CD4-positive, alpha-beta T cell (primary cell): ENCODE results near the gene GNAO1. TPM values are rescaled to one million over a fixed set of nuclear protein-coding genes. Genes with fewer than 3 reads are reported as not detected.

ENCODE experiments used
- ATAC-seq: fragments of 200-7000 bp; cut with Tn5 transposase; one replicate; pipeline ENCODE4 v1.10.0; 2022; ENCODE audit warnings: mild to moderate bottlenecking; ENCODE audit not compliant: poor library complexity
- CTCF ChIA-PET: fragments of 350-600 bp; sonication (Branson Sonifier 250); formaldehyde crosslinking; loops from one replicate; lab custom pipeline; 2021; ENCODE audit warnings: antibody characterized with exemption, inconsistent platforms; lab: Charles Lee
- POLR2A ChIA-PET: fragments of 350-600 bp; sonication (Branson Sonifier 250); formaldehyde crosslinking; loops from one replicate; lab custom pipeline; 2021; ENCODE audit warnings: antibody characterized with exemption, inconsistent platforms; lab: Charles Lee
- DNase-seq, 14 experiments: peaks; one replicate each; pipeline ENCODE4 v3.0.0-alpha.2; 2013 to 2020; ENCODE audit warnings: mixed read lengths in 2 of 14
- H3K27ac ChIP-seq, 2 donors: one replicate each; pipeline versions ENCODE4 v1.5.1 to v1.7.0; 2013; ENCODE audit warnings: low read length in 2 of 2, low read depth in 1 of 2, mild to moderate bottlenecking in 1 of 2
- H3K27me3 ChIP-seq, 2 experiments: 1 replicate in 1 of 2; 2 replicates in 1 of 2; pipeline versions ENCODE4 v1.6.1 to v1.7.0; 2013; ENCODE audit warnings: low read length in 2 of 2, control low read depth in 1 of 2, mild to moderate bottlenecking in 1 of 2, moderate library complexity in 1 of 2; ENCODE audit not compliant: insufficient read depth in 2 of 2, control insufficient read depth in 1 of 2
- H3K36me3 ChIP-seq: one replicate; pipeline ENCODE4 v1.6.1; 2013; ENCODE audit warnings: low read length, control low read depth; ENCODE audit not compliant: insufficient read depth
- H3K4me1 ChIP-seq: one replicate; pipeline ENCODE4 v1.6.1; 2013; ENCODE audit warnings: low read length, control low read depth; ENCODE audit not compliant: insufficient read depth
- H3K4me3 ChIP-seq: one replicate; pipeline ENCODE4 v1.5.1; 2013; ENCODE audit warnings: mild to moderate bottlenecking, low read length, moderate library complexity
- H3K9me3 ChIP-seq, 2 experiments: 1 replicate in 1 of 2; 2 replicates in 1 of 2; pipeline versions ENCODE4 v1.6.1 to v1.7.0; 2013; ENCODE audit warnings: low read length in 2 of 2, mild to moderate bottlenecking in 2 of 2, control low read depth in 1 of 2, moderate library complexity in 1 of 2; ENCODE audit not compliant: control insufficient read depth in 1 of 2, insufficient read depth in 1 of 2
- H3K27ac Mint-ChIP-seq: one replicate; pipeline ENCODE4 v1.8.0; 2020; ENCODE audit warnings: mixed read lengths
- H3K27me3 Mint-ChIP-seq: one replicate; pipeline ENCODE4 v1.8.0; 2021; ENCODE audit warnings: mixed read lengths
- H3K36me3 Mint-ChIP-seq: one replicate; pipeline ENCODE4 v1.8.0; 2021; ENCODE audit warnings: low read depth, mixed read lengths
- H3K4me1 Mint-ChIP-seq: one replicate; pipeline ENCODE4 v1.8.0; 2021; ENCODE audit warnings: low read depth, mixed read lengths
- H3K4me3 Mint-ChIP-seq: one replicate; pipeline ENCODE4 v1.8.0; 2020; ENCODE audit warnings: mild to moderate bottlenecking, mixed read lengths
- H3K9me3 Mint-ChIP-seq: one replicate; pipeline ENCODE4 v1.8.0; 2020; ENCODE audit warnings: mixed read lengths
- intact Hi-C, 2 experiments: fragments of 100-400 bp; cut with DNase I in 1 of 2; cut with micrococcal nuclease in 1 of 2; formaldehyde crosslinking; loops; one replicate each; pipeline versions ENCODE4 v1.15.1 to v1.9.0; 2023 to 2025; cut with DNase I, micrococcal nuclease
- total RNA-seq, 174 experiments: library from RNA in 2 of 174; stranded (reverse) in 2 of 174; gene quantifications; one replicate each; pipeline ENCODE4 v1.2.3 and lab custom pipeline; 2021 to 2026
- TF ChIP-seq, protein P1 (sequence below): fragments of 200-600 bp; IDR thresholded peaks from one replicate; pipeline ENCODE4 v1.8.0; 2022; ENCODE audit warnings: antibody characterized with exemption, mild to moderate bottlenecking

The GNAO1 gene
- total RNA-seq, 2 experiments from 2014 or later = 7.3 to 7.9 TPM

- DNase-seq = peak in 1 of 14 experiments; percentile 39
- H3K27me3 Mint-ChIP-seq = peaks cover 54% of the 10 kb centered on the region
- POLR2A ChIA-PET = interaction anchor here (1.3 kb wide), 1 partner anchor 10 kb away, joined by 4 read pairs; no protein-coding TSS in a partner anchor
Observed at GRCh38 chr16:56192986-56193945, 2.0 kb downstream of the GNAO1 start.

DNA sequence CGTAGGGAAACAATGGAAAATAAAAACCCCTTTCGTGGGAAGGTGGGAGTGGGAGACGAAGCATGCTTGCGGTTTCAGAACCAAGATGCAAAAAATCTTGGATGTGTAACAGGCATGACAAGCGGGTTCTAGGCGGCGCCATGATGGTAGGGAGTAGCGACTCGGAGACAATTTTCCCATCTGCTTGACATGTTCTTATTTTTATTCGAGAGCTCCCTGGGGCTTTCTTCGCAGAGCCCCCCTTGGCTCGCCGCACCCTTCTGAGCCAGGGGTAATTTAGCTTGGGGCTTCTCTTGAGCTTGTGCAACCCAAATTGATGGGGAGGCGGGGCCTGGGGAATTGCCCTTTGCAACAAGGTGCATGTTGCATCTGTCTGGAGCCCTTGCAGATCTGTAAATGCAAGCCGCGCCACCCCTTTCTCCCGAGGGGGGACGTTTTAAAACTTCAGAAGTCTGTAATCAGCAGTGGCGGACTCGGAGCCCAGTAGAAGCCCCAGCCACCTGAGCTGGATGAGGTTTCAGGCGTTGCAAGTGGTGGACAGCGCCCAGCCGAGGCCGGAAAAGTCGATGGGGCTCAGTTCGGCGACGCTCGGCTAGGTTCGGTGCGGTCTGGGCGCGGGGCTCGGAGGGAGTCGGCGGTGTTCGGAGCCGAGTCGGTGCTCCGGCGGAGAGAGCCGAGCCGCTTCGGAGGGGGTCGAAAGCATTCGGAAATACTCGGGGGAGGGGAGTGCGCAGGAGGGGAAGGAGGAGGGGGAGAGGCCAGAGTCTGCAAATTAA, 2.9 kb downstream of the GNAO1 start:
- H3K4me1 Mint-ChIP-seq = peaks cover 25% of the 10 kb centered on the region
- POLR2A ChIA-PET = interaction anchor here (1.3 kb wide), 1 partner anchor 9 kb away, joined by 4 read pairs; no protein-coding TSS in a partner anchor

More at GRCh38 chr16:56192986-56193945, 2.0 kb downstream of the GNAO1 start:
- no peaks in the 10 kb centered on the region for H3K9me3 Mint-ChIP-seq
- no peak for ATAC-seq
- H3K36me3 Mint-ChIP-seq = no peaks in the 10 kb centered on the region
- H3K27ac Mint-ChIP-seq = no peak overlapping the region
- Histone ChIP-seq H3K27ac (no peak overlapping the region), H3K36me3 (no peaks in the 10 kb centered on the region), H3K4me1 (peaks cover 39% of the 10 kb centered on the region), H3K27me3 (peaks cover 34 to 50% of the 10 kb centered on the region in 2 experiments), H3K9me3 (peaks cover 0 to 4% of the 10 kb centered on the region in 2 experiments), H3K4me3 (peak overlapping the region; percentile 55)
- intact Hi-C loops = loop anchor here in 1 of 2 experiments (10.0 kb wide), 1 partner anchor 232 kb away; the partner anchor contains the start of gene AMFR
- peaks cover 25% of the 10 kb centered on the region for H3K4me1 Mint-ChIP-seq
- TF ChIP-seq, protein P1, sequence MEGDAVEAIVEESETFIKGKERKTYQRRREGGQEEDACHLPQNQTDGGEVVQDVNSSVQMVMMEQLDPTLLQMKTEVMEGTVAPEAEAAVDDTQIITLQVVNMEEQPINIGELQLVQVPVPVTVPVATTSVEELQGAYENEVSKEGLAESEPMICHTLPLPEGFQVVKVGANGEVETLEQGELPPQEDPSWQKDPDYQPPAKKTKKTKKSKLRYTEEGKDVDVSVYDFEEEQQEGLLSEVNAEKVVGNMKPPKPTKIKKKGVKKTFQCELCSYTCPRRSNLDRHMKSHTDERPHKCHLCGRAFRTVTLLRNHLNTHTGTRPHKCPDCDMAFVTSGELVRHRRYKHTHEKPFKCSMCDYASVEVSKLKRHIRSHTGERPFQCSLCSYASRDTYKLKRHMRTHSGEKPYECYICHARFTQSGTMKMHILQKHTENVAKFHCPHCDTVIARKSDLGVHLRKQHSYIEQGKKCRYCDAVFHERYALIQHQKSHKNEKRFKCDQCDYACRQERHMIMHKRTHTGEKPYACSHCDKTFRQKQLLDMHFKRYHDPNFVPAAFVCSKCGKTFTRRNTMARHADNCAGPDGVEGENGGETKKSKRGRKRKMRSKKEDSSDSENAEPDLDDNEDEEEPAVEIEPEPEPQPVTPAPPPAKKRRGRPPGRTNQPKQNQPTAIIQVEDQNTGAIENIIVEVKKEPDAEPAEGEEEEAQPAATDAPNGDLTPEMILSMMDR = no peak
- CTCF ChIA-PET = interaction anchor here (1.0 kb wide), 1 partner anchor 10 kb away, joined by 3 read pairs; no protein-coding TSS in a partner anchor
- peak overlapping the region; percentile 89 for H3K4me3 Mint-ChIP-seq

More for the DNA sequence above, 2.9 kb downstream of the GNAO1 start:
- H3K4me1 ChIP-seq = peaks cover 45% of the 10 kb centered on the region
- H3K4me3 Mint-ChIP-seq = peak overlapping the region; percentile 80
- H3K9me3 ChIP-seq = peaks cover 0 to 4% of the 10 kb centered on the region in 2 experiments
- ATAC-seq (peak; percentile 80), DNase-seq (peak; percentile 58 to 91 (median 70))
- no peak overlapping the region for H3K27ac Mint-ChIP-seq
- H3K36me3 Mint-ChIP-seq = no peaks in the 10 kb centered on the region
- intact Hi-C loops = loop anchor here in 1 of 2 experiments (10.0 kb wide), 1 partner anchor 231 kb away; the partner anchor contains the start of gene AMFR
- no peaks in the 10 kb centered on the region for H3K9me3 Mint-ChIP-seq
- CTCF ChIA-PET = no interaction called here
- H3K27me3 ChIP-seq = peaks cover 34 to 42% of the 10 kb centered on the region in 2 experiments
- peak overlapping the region; percentile 55 for H3K4me3 ChIP-seq
- TF ChIP-seq, protein P1 = no peak
- no peaks in the 10 kb centered on the region for H3K36me3 ChIP-seq
- H3K27ac ChIP-seq = no peak overlapping the region
- peaks cover 46% of the 10 kb centered on the region for H3K27me3 Mint-ChIP-seq
